Type B pancreatic cell (in vitro differentiated cells): Measurements from ENCODE around the gene NBAS. TPM values are rescaled to one million over a fixed set of nuclear protein-coding genes. Genes with fewer than 3 reads are reported as not detected.
"Not testable (repeated sequence)": the region's sequence is repeated elsewhere in the genome, so short reads cannot be mapped to it uniquely, and the experiment has no call there.

ENCODE experiments used
- DNase-seq: peaks from one replicate; pipeline ENCODE4 v3.0.0; 2021; ENCODE audit warnings: mixed read lengths; ENCODE audit not compliant: unreplicated experiment; ENCODE audit errors: extremely low spot score
- H3K27ac Mint-ChIP-seq: 2 replicates; pipeline ENCODE4 v1.8.0; 2021; ENCODE audit warnings: mild to moderate bottlenecking, mixed read lengths
- H3K27me3 Mint-ChIP-seq: 2 replicates; pipeline ENCODE4 v1.8.0; 2021; ENCODE audit warnings: mixed read lengths
- H3K36me3 Mint-ChIP-seq: 2 replicates; pipeline ENCODE4 v1.8.0; 2021; ENCODE audit warnings: mixed read lengths
- H3K4me1 Mint-ChIP-seq: one replicate; pipeline ENCODE4 v1.8.0; 2021; ENCODE audit warnings: mixed read lengths; ENCODE audit not compliant: unreplicated experiment
- H3K4me3 Mint-ChIP-seq: 2 replicates; pipeline ENCODE4 v1.8.0; 2021; ENCODE audit warnings: mild to moderate bottlenecking, mixed read lengths
- H3K9me3 Mint-ChIP-seq: 2 replicates; pipeline ENCODE4 v1.8.0; 2021; ENCODE audit warnings: mixed read lengths
- CTCF ChIP-seq: fragments of 200-600 bp; sonication (generic); conservative IDR thresholded peaks from 2 replicates; pipeline ENCODE4 v1.5.0; 2021; ENCODE audit warnings: antibody characterized with exemption, mild to moderate bottlenecking
- total RNA-seq: library from RNA; stranded (reverse); gene quantifications from 2 replicates; pipeline ENCODE4 v1.2.1, GENCODE V29; 2021; ENCODE audit warnings: low replicate concordance

NBAS gene
- total RNA-seq, 1 donor from 2014 or later, result 53.5 TPM

DNA sequence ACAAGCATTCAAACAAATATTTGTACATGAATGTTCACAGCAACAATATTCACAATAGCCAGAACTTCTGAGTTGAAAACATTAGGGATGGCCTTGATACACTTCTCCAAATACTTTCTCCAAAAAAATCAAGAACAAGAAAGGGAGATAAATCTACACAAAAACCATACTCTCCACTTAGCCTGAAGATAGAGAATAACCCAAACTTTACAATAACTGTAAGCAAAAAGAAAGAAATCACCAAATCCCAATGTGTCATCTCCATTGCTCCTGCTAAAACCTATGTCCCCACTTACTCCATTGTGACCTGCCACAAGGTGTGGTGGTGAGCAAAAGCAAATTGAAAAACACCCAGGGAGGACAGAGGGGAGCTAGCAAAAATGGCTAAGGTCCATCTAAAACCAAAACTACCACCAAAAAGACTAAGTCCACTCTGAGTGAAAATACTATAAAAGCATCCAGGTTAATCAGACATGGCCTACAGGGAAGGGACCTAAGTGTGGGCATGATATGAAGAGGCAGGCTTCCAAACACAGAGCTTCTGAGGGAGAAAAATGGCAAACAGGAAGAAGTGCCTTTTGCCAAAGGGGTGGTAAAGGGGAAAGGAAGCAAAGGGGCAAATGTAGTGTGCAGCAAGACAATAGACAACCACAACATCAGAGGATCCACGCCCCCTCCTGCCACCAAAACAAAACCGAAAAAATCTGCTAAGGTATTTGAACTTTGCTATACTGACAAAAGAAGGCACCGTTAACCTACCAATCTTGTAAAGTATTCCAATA, 56.1 kb downstream of the NBAS start:
- Mint-ChIP-seq H3K27me3 (no peaks in the 10 kb centered on the region), H3K27ac (no peak overlapping the region), H3K4me1 (peaks cover 18% of the 10 kb centered on the region), H3K9me3 (no peaks in the 10 kb centered on the region), H3K4me3 (no peak overlapping the region), H3K36me3 (peaks cover 18% of the 10 kb centered on the region)
- no peak for DNase-seq
- no peak for TF ChIP-seq CTCF

GRCh38 chr2:15499251-15499650, 61.9 kb downstream of the NBAS start:
- DNase-seq, H3K4me1 Mint-ChIP-seq, H3K9me3 Mint-ChIP-seq, H3K27me3 Mint-ChIP-seq, H3K4me3 Mint-ChIP-seq, H3K27ac Mint-ChIP-seq: not testable (repeated sequence)
- peaks cover 36% of the 10 kb centered on the region for H3K36me3 Mint-ChIP-seq

- peaks cover 35% of the 10 kb centered on the region for H3K36me3 Mint-ChIP-seq
- no peak for TF ChIP-seq CTCF
- H3K9me3 Mint-ChIP-seq, result no peaks in the 10 kb centered on the region
Observed at GRCh38 chr2:15498554-15498953, 62.6 kb downstream of the NBAS start.

GRCh38 chr2:15494877-15495276, 66.3 kb downstream of the NBAS start:
- no peaks in the 10 kb centered on the region for H3K4me1 Mint-ChIP-seq
- peaks cover 26% of the 10 kb centered on the region for H3K36me3 Mint-ChIP-seq
- no peak overlapping the region for H3K4me3 Mint-ChIP-seq
- DNase-seq, result no peak
- H3K9me3 Mint-ChIP-seq, result no peaks in the 10 kb centered on the region
- H3K27ac Mint-ChIP-seq, result no peak overlapping the region
- TF ChIP-seq CTCF, result no peak
- no peaks in the 10 kb centered on the region for H3K27me3 Mint-ChIP-seq

More at GRCh38 chr2:15498554-15498953, 62.6 kb downstream of the NBAS start:
- Mint-ChIP-seq H3K27me3 (no peaks in the 10 kb centered on the region), H3K27ac (no peak overlapping the region), H3K4me3 (no peak overlapping the region), H3K4me1 (no peaks in the 10 kb centered on the region)
- no peak for DNase-seq

DNA sequence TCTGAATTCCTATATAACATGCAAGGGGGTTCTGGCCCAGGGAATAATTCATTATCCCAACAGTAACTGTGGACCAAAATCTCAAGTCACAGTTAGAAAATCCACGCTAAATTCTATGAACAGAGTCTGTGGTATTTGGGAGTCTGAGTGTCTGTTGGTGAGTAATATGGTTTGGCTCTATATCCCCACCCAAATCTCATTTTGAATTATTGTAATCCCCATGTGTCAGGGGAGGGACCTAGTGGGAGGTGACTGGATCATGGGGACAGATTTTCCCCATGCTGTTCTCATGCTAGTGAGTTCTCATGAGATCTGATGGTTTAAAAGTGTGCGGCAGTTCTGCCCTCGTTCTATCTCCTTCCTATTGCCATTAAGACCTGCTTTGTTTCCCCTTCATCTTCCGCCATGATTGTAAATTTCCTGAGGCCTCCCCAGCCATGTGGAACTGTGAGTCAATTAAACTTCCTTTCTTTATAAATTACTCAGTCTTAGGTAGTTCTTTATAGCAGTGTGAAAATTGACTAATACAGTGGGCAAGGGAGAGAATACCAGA, 68.3 kb downstream of the NBAS start:
- no peak for TF ChIP-seq CTCF
- Mint-ChIP-seq H3K27me3 (no peaks in the 10 kb centered on the region), H3K4me3 (no peak overlapping the region), H3K36me3 (peaks cover 23% of the 10 kb centered on the region), H3K27ac (no peak overlapping the region), H3K4me1 (no peaks in the 10 kb centered on the region), H3K9me3 (no peaks in the 10 kb centered on the region)
- no peak for DNase-seq

DNA sequence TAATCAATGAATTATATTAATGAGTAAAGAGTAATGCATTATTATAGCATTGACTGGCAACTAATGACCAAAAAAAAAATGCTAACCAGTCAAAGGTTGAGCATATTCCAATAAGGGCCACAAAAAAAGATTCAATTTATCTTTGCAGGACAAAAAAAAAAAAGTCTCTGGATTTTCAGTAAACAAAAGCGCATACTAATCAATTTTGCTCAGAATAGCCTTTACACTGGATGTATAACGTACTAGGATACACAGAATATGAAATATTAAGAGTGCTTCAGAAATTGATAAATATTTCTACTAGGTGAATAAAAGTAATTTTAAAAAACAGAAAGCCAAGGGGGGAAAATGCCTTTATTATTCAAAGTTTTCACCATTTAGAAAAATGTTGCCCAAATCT, 74.4 kb downstream of the NBAS start:
- no peak overlapping the region for H3K27ac Mint-ChIP-seq
- no peaks in the 10 kb centered on the region for H3K9me3 Mint-ChIP-seq
- no peak overlapping the region for H3K4me3 Mint-ChIP-seq
- no peak for TF ChIP-seq CTCF
- no peak for DNase-seq
- peaks cover 35% of the 10 kb centered on the region for H3K36me3 Mint-ChIP-seq
- no peaks in the 10 kb centered on the region for H3K27me3 Mint-ChIP-seq
- no peaks in the 10 kb centered on the region for H3K4me1 Mint-ChIP-seq
